AG09309 (cell line): Measurements from ENCODE around the gene NUP93.

Experiments
- DNase-seq: peaks from one replicate; pipeline ENCODE4 v3.0.0-alpha.2; 2010; ENCODE audit warnings: low read depth
- H3K4me3 ChIP-seq: 2 replicates; pipeline ENCODE4 v1.5.1; 2011; ENCODE audit warnings: mild to moderate bottlenecking, low read depth, low read length, moderate library complexity; ENCODE audit not compliant: control insufficient read depth
- TF ChIP-seq, protein P1 (sequence below): IDR thresholded peaks from 2 replicates; pipeline ENCODE4 v1.5.1; 2011; ENCODE audit warnings: mild to moderate bottlenecking, low read depth, low read length, inconsistent platforms; ENCODE audit not compliant: insufficient read depth, control insufficient read depth; ENCODE audit errors: missing control alignments

Gene NUP93

GRCh38 chr16:56833243-56833970, 103.5 kb downstream of the NUP93 start:
- TF ChIP-seq, protein P1, sequence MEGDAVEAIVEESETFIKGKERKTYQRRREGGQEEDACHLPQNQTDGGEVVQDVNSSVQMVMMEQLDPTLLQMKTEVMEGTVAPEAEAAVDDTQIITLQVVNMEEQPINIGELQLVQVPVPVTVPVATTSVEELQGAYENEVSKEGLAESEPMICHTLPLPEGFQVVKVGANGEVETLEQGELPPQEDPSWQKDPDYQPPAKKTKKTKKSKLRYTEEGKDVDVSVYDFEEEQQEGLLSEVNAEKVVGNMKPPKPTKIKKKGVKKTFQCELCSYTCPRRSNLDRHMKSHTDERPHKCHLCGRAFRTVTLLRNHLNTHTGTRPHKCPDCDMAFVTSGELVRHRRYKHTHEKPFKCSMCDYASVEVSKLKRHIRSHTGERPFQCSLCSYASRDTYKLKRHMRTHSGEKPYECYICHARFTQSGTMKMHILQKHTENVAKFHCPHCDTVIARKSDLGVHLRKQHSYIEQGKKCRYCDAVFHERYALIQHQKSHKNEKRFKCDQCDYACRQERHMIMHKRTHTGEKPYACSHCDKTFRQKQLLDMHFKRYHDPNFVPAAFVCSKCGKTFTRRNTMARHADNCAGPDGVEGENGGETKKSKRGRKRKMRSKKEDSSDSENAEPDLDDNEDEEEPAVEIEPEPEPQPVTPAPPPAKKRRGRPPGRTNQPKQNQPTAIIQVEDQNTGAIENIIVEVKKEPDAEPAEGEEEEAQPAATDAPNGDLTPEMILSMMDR = no peak
- no peak overlapping the region for H3K4me3 ChIP-seq
- DNase-seq = no peak

- no peak for DNase-seq
- H3K4me3 ChIP-seq = no peak overlapping the region
- TF ChIP-seq, protein P1 = no peak
Observed at GRCh38 chr16:56835320-56835719, 105.4 kb downstream of the NUP93 start.

GRCh38 chr16:56836410-56837230, 106.7 kb downstream of the NUP93 start:
- TF ChIP-seq, protein P1 = no peak
- H3K4me3 ChIP-seq = no peak overlapping the region
- DNase-seq = peak; percentile 31

GRCh38 chr16:56838622-56839337, 108.9 kb downstream of the NUP93 start:
- TF ChIP-seq, protein P1 = no peak
- no peak for DNase-seq

GRCh38 chr16:56841233-56841632, 111.3 kb downstream of the NUP93 start:
- DNase-seq = peak; percentile 34
- TF ChIP-seq, protein P1 = no peak
- no peak overlapping the region for H3K4me3 ChIP-seq

More at GRCh38 chr16:56838622-56839337, 108.9 kb downstream of the NUP93 start:
- H3K4me3 ChIP-seq = no peak overlapping the region

- no peak for DNase-seq
- no peak overlapping the region for H3K4me3 ChIP-seq
- TF ChIP-seq, protein P1 = no peak
Observed at GRCh38 chr16:56841659-56842058, 111.7 kb downstream of the NUP93 start.
